Measurements from ENCODE around the gene HDAC8.

The HDAC8 gene

DNA sequence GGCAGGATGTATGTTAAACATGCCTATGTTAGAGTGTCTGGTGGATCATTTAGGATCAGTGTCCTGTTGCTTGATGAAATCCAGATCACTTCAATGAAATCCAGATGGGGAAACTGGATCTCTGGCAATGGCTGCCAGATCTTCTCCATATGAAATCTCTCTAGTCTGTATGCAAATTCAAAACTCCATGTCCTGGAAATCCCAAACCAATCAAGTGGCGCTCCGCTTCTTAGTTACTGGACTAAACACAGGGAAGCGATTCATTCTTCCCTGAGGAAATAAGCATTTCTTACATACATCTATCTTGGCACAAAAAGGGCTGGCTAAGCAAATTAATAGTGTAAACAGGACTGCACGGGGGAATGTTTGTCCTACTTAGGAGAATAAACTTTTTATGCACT lies 94.9 kb downstream of the HDAC8 start:
- no peaks in the 10 kb centered on the region for H3K4me1 ChIP-seq (ENCODE audit: control insufficient read depth, insufficient read depth, low read length, poor library complexity, severe bottlenecking)
- no peaks in the 10 kb centered on the region for H3K9me3 ChIP-seq (ENCODE audit: control insufficient read depth, low read length)
- WGBS, 2 experiments (ENCODE audit: insufficient coverage in 2 of 2) = 100% methylated on average over 1 of the region's 4 CpGs
- H3K36me3 ChIP-seq (ENCODE audit: control insufficient read depth, insufficient read depth, low read length) = no peaks in the 10 kb centered on the region
- H3K27ac ChIP-seq (ENCODE audit: low read depth, low read length, severe bottlenecking) = no peak overlapping the region
- no peak overlapping the region for H3K4me3 ChIP-seq (ENCODE audit: extremely low read depth, insufficient read depth, low read length, poor library complexity, severe bottlenecking)

DNA sequence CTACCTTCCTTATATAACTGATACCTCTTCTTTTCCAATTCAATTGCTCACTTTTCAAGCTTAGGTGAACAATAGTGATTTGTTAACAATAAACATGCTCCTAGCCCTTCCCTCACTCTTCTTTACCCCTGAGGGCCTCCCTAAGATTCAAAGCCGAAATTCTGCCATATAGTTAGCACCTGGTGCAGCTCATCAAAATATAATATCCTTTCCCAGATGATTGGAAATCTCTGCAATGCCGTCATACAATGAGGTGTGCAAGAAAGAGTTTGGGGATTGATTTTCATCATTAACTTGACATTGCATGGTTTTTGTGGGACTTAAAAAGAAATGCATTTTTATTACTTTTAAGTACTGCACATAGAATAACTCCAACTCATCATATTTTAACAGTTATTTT lies 95.3 kb downstream of the HDAC8 start:
- no peaks in the 10 kb centered on the region for H3K9me3 ChIP-seq (ENCODE audit: control insufficient read depth, low read length)
- no peak overlapping the region for H3K27ac ChIP-seq (ENCODE audit: low read depth, low read length, severe bottlenecking)
- H3K4me3 ChIP-seq (ENCODE audit: extremely low read depth, insufficient read depth, low read length, poor library complexity, severe bottlenecking) = no peak overlapping the region
- H3K36me3 ChIP-seq (ENCODE audit: control insufficient read depth, insufficient read depth, low read length) = no peaks in the 10 kb centered on the region
- no CpG with 5 or more reads among the region's 2 CpGs for WGBS, 2 experiments (ENCODE audit: insufficient coverage in 2 of 2)
- no peaks in the 10 kb centered on the region for H3K4me1 ChIP-seq (ENCODE audit: control insufficient read depth, insufficient read depth, low read length, poor library complexity, severe bottlenecking)

DNA sequence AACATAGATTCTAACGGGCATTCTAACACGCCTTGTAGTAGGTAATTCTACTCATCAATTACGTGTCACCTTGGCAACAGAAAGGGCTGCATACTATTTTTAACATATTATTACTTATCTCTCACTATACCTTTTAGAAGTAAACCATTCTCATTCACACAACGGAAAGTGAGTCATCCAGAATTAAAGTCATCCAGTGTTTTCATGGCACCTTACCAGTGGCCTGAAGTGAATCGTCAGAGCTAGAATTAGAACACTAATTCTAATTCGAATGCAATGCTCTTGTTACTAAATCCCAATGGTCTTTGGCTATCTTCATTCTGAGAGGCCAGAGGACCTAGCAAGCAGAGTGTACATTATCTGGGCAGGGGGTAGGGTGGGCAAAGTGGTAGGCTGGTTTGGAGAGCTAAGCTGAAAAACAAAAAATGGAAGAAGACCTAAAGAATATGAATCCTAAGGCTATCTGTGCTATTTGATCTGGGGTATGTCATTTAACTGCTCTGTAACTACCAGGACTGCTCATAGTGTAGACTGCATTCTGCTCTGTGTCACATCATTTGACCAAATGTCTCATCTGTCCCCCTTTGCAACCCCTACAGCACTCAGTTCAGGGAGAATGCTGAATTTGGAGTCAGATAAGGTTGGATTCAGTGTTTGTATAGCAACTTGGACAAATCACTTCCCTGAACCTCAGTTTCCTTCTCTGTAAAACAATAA lies 96.5 kb downstream of the HDAC8 start:
- 78 to 86% methylated on average over 1 of the region's 6 CpGs for WGBS, 2 experiments (ENCODE audit: insufficient coverage in 2 of 2)
- Histone ChIP-seq H3K36me3 (ENCODE audit: control insufficient read depth, insufficient read depth, low read length) (no peaks in the 10 kb centered on the region), H3K9me3 (ENCODE audit: control insufficient read depth, low read length) (no peaks in the 10 kb centered on the region), H3K4me3 (ENCODE audit: extremely low read depth, insufficient read depth, low read length, poor library complexity, severe bottlenecking) (no peak overlapping the region), H3K4me1 (ENCODE audit: control insufficient read depth, insufficient read depth, low read length, poor library complexity, severe bottlenecking) (no peaks in the 10 kb centered on the region), H3K27ac (ENCODE audit: low read depth, low read length, severe bottlenecking) (no peak overlapping the region)

DNA sequence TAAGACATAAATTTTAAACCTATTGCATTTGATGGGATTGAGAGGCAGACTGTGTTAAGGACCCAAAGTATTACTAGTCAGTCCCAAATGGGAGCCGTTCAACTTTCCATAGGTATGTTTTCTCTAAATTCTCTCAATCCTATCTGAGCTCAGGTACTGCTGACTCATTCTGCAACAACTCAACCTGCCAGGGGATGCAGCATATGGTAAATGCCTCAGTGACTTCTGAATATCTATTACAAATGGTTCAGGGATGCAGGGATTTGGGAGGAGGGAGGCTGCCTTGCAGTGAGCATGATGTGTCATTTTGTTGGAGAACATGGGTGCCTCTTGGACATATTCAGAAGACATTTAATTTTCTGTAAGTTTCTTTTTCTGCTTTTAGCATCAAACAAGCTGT lies 97.3 kb downstream of the HDAC8 start:
- no peak overlapping the region for H3K4me3 ChIP-seq (ENCODE audit: extremely low read depth, insufficient read depth, low read length, poor library complexity, severe bottlenecking)
- H3K4me1 ChIP-seq (ENCODE audit: control insufficient read depth, insufficient read depth, low read length, poor library complexity, severe bottlenecking) = no peaks in the 10 kb centered on the region
- no CpG with 5 or more reads among the region's 1 CpG for WGBS, 2 experiments (ENCODE audit: insufficient coverage in 2 of 2)
- H3K36me3 ChIP-seq (ENCODE audit: control insufficient read depth, insufficient read depth, low read length) = no peaks in the 10 kb centered on the region
- H3K27ac ChIP-seq (ENCODE audit: low read depth, low read length, severe bottlenecking) = no peak overlapping the region
- H3K9me3 ChIP-seq (ENCODE audit: control insufficient read depth, low read length) = no peaks in the 10 kb centered on the region

DNA sequence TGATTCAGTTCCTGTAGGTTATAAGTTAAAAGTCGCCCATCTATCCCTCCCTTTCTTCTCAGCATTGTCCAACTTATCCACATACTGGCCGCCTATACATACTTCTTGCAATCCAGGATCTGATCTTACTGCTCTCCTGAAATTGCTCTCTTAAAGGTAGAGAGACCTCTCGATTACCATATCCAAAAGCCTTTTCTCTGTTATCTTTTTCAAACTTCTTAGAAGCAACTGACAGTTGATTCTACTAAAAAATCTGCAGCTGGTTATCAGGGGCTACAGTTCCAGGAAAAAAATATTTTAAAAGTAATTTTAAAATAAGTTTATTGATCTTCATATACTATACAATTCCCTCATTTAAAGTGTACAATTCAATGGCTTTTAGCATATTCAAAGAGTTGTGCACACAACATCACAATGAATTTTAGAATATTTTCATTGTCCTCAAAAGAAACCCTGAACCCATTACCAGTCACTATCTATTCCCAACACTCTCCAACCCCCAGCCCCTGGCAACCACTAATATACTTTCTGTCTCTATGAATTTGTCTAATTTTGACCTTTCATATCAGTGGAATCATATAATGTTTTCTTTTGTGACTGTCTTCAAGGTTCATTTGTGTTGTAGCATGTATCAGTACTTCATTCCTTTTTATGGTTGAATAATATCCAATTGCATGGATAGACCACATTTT lies 102.0 kb downstream of the HDAC8 start:
- Histone ChIP-seq H3K9me3 (ENCODE audit: control insufficient read depth, low read length) (no peaks in the 10 kb centered on the region), H3K4me3 (ENCODE audit: extremely low read depth, insufficient read depth, low read length, poor library complexity, severe bottlenecking) (no peak overlapping the region), H3K4me1 (ENCODE audit: control insufficient read depth, insufficient read depth, low read length, poor library complexity, severe bottlenecking) (no peaks in the 10 kb centered on the region), H3K27ac (ENCODE audit: low read depth, low read length, severe bottlenecking) (no peak overlapping the region), H3K36me3 (ENCODE audit: control insufficient read depth, insufficient read depth, low read length) (peaks cover 2% of the 10 kb centered on the region)
- 93% methylated on average over 2 of the region's 3 CpGs; no CpG with 5 or more reads in 1 of the 2 experiments for WGBS, 2 experiments (ENCODE audit: insufficient coverage in 2 of 2)

DNA sequence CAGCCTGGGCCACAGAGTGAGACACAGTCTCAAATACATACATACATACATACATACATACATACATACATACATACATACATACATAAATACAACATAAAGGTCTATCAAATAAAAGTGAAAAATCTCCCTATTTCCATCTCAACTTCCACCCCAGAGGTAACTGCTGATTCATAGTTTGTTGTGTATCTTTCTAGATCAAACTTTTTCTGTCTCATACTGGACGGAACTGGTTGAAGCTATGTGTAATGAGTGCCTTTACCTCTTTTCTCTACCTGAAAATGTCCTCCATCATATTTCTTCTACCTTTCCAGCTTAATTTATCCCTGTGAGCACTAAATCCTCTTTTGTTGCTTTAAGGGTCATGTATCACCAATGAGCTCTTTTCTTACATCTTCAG lies 102.5 kb downstream of the HDAC8 start:
- Histone ChIP-seq H3K4me1 (ENCODE audit: control insufficient read depth, insufficient read depth, low read length, poor library complexity, severe bottlenecking) (no peaks in the 10 kb centered on the region), H3K27ac (ENCODE audit: low read depth, low read length, severe bottlenecking) (no peak overlapping the region), H3K4me3 (ENCODE audit: extremely low read depth, insufficient read depth, low read length, poor library complexity, severe bottlenecking) (no peak overlapping the region), H3K9me3 (ENCODE audit: control insufficient read depth, low read length) (no peaks in the 10 kb centered on the region), H3K36me3 (ENCODE audit: control insufficient read depth, insufficient read depth, low read length) (peaks cover 2% of the 10 kb centered on the region)
- WGBS, 2 experiments (ENCODE audit: insufficient coverage in 2 of 2) = no CpG with 5 or more reads among the region's 1 CpG

DNA sequence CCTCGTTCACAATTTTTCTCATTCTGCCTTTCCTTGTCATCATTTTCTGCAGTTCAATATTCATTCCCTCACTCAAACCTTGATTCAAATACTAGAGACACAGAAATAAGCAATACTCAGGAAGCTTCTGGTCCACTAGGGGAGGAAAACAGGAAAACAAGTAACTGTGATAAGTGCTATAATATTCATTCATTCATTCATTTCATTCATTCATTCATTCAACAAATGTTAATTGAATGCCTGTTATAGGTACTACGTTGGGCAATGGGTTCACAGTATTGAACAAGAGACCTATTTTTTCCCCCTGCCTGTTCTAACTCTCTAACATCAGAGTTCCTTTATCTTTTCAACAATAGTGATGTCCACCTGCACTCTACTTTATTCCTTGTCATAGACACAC lies 104.0 kb downstream of the HDAC8 start:
- peaks cover 9% of the 10 kb centered on the region for H3K36me3 ChIP-seq (ENCODE audit: control insufficient read depth, insufficient read depth, low read length)
- H3K9me3 ChIP-seq (ENCODE audit: control insufficient read depth, low read length) = no peaks in the 10 kb centered on the region
- H3K27ac ChIP-seq (ENCODE audit: low read depth, low read length, severe bottlenecking) = no peak overlapping the region
- whole genome bisulfite sequencing, 2 experiments (ENCODE audit: insufficient coverage in 2 of 2) = 100% methylated on average over 1 of the region's 2 CpGs; no CpG with 5 or more reads in 1 of the 2 experiments
- H3K4me1 ChIP-seq (ENCODE audit: control insufficient read depth, insufficient read depth, low read length, poor library complexity, severe bottlenecking) = no peaks in the 10 kb centered on the region
- H3K4me3 ChIP-seq (ENCODE audit: extremely low read depth, insufficient read depth, low read length, poor library complexity, severe bottlenecking) = no peak overlapping the region

DNA sequence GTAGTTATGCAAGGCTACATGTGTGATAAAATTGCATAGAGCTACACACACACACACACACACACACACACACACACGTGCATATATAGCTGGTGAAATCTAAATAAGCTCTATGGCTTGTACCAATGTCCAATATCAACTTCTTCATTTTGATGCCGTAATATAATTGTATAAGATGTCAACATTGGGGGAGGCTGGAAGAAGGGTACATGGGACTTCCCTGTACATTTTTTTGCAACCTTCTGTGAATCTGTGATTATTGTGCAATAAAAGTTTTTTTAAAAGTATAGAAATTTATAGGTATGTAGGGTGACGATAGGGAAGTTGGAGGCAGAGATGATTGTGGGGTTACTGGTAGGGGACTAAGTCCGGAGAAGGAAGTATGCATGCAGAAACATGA lies 105.5 kb downstream of the HDAC8 start:
- Histone ChIP-seq H3K4me1 (ENCODE audit: control insufficient read depth, insufficient read depth, low read length, poor library complexity, severe bottlenecking) (no peaks in the 10 kb centered on the region), H3K9me3 (ENCODE audit: control insufficient read depth, low read length) (no peaks in the 10 kb centered on the region), H3K36me3 (ENCODE audit: control insufficient read depth, insufficient read depth, low read length) (peaks cover 12% of the 10 kb centered on the region), H3K4me3 (ENCODE audit: extremely low read depth, insufficient read depth, low read length, poor library complexity, severe bottlenecking) (no peak overlapping the region), H3K27ac (ENCODE audit: low read depth, low read length, severe bottlenecking) (no peak overlapping the region)
- WGBS, 2 experiments (ENCODE audit: insufficient coverage in 2 of 2) = 83% methylated on average over 1 of the region's 4 CpGs; no CpG with 5 or more reads in 1 of the 2 experiments

DNA sequence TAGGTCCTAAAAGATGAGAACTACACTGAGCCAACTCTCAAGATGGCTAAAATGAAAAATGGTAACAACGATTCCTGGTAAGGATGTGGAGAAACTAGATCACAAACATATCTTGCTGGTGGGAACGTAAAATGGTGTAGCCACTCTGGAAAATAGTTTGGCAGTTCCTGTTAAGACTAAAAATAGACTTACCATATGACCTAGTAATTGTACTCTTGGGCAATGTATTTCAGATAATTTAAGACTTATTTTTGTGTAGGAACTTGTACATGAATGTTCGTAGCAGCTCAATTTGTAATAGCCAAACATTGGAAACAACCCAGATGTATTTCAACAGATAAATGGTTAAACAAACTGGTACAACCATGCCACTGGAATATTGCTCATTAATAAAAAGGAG lies 106.2 kb downstream of the HDAC8 start:
- H3K4me1 ChIP-seq (ENCODE audit: control insufficient read depth, insufficient read depth, low read length, poor library complexity, severe bottlenecking) = no peaks in the 10 kb centered on the region
- H3K9me3 ChIP-seq (ENCODE audit: control insufficient read depth, low read length) = no peaks in the 10 kb centered on the region
- WGBS, 2 experiments (ENCODE audit: insufficient coverage in 2 of 2) = 100% methylated on average over 2 of the region's 3 CpGs; no CpG with 5 or more reads in 1 of the 2 experiments
- no peak overlapping the region for H3K4me3 ChIP-seq (ENCODE audit: extremely low read depth, insufficient read depth, low read length, poor library complexity, severe bottlenecking)
- H3K36me3 ChIP-seq (ENCODE audit: control insufficient read depth, insufficient read depth, low read length) = peaks cover 17% of the 10 kb centered on the region
- no peak overlapping the region for H3K27ac ChIP-seq (ENCODE audit: low read depth, low read length, severe bottlenecking)

DNA sequence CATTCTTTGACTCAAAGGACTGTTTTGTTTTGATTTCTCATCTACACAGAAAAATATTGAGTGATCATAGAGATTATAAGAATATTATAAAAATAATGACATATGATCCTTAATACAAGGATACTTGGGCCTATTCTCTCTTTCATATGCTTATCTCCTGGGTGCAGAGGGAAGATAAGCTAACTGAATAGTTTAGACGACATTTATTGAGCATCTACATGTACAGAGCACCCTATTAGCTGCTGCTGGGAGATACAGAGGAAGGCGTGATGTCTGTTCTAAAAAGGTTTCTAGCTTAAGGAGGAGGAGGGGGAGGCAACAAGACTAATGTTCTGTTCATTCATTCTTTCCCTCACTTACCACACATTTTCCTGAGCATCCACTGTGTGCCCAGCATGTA lies 106.8 kb downstream of the HDAC8 start:
- H3K4me1 ChIP-seq (ENCODE audit: control insufficient read depth, insufficient read depth, low read length, poor library complexity, severe bottlenecking) = no peaks in the 10 kb centered on the region
- H3K27ac ChIP-seq (ENCODE audit: low read depth, low read length, severe bottlenecking) = no peak overlapping the region
- peaks cover 21% of the 10 kb centered on the region for H3K36me3 ChIP-seq (ENCODE audit: control insufficient read depth, insufficient read depth, low read length)
- no peak overlapping the region for H3K4me3 ChIP-seq (ENCODE audit: extremely low read depth, insufficient read depth, low read length, poor library complexity, severe bottlenecking)
- WGBS, 2 experiments (ENCODE audit: insufficient coverage in 2 of 2) = no CpG with 5 or more reads among the region's 2 CpGs
- no peaks in the 10 kb centered on the region for H3K9me3 ChIP-seq (ENCODE audit: control insufficient read depth, low read length)

DNA sequence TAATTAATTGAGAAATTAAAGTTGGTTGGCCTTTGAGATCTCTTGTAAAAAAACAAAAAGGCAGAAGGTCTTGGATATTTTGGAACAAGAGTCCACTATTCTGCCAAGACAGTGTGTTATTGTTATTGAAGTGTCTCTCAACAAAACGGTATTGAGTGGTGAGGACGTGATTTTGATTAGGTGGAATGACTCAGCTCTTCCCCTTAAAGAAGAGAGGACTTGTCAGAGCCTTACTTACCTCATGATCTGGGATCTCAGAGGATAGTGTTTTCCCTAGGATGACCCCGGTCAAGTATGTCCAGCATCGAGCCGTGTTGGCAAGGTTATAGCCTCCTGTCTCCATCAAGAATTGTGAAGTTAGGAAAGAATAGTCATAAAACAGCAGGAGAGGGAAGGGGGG lies 110.9 kb downstream of the HDAC8 start:
- Histone ChIP-seq H3K27ac (ENCODE audit: low read depth, low read length, severe bottlenecking) (no peak overlapping the region), H3K4me1 (ENCODE audit: control insufficient read depth, insufficient read depth, low read length, poor library complexity, severe bottlenecking) (no peaks in the 10 kb centered on the region), H3K36me3 (ENCODE audit: control insufficient read depth, insufficient read depth, low read length) (peaks cover 19% of the 10 kb centered on the region), H3K4me3 (ENCODE audit: extremely low read depth, insufficient read depth, low read length, poor library complexity, severe bottlenecking) (no peak overlapping the region), H3K9me3 (ENCODE audit: control insufficient read depth, low read length) (no peaks in the 10 kb centered on the region)
- WGBS, 2 experiments (ENCODE audit: insufficient coverage in 2 of 2) = 100% methylated on average over 2 of the region's 5 CpGs

Data from mesodermal cell (in vitro differentiated cells).